Measurements from ENCODE around the gene RCOR1. TPM values are rescaled to one million over a fixed set of nuclear protein-coding genes. Genes with fewer than 3 reads are reported as not detected.

The RCOR1 gene
- total and polyA plus RNA-seq, 11 donors: 2.7 to 20.9 (median 12.1) TPM

- no peak for ATAC-seq
- no peak overlapping the region for H3K27ac ChIP-seq
- intact Hi-C loops (cut with DNase I): no loop called here
- H3K9me3 ChIP-seq: no peaks in the 10 kb centered on the region
- no peak overlapping the region for H3K4me3 ChIP-seq
- no peaks in the 10 kb centered on the region for H3K4me1 ChIP-seq
- 96 to 98% (median 97%) methylated on average over 13 to 14 of the region's 14 CpGs for WGBS, 4 donors
- DNase-seq: no peak
- no peaks in the 10 kb centered on the region for H3K36me3 ChIP-seq
- no peaks in the 10 kb centered on the region for H3K27me3 ChIP-seq
- TF ChIP-seq CTCF (IDR thresholded peaks at IDR 0.05) (no peak), POLR2A (IDR thresholded peaks at IDR 0.05) (no peak)
Measured at GRCh38 chr14:102750376-102750775, 157.9 kb downstream of the RCOR1 start.

- no peaks in the 10 kb centered on the region for H3K36me3 ChIP-seq
- H3K27me3 ChIP-seq: no peaks in the 10 kb centered on the region
- no peak for ATAC-seq
- no peak overlapping the region for H3K27ac ChIP-seq
- H3K4me3 ChIP-seq: no peak overlapping the region
- intact Hi-C loops (cut with DNase I): no loop called here
- no peak for DNase-seq
- TF ChIP-seq POLR2A (IDR thresholded peaks at IDR 0.05) (no peak), CTCF (IDR thresholded peaks at IDR 0.05) (no peak)
- H3K4me1 ChIP-seq: no peaks in the 10 kb centered on the region
- H3K9me3 ChIP-seq: no peaks in the 10 kb centered on the region
- 88 to 94% (median 92%) methylated on average over 16 of the region's 16 CpGs for WGBS, 4 donors
Measured at GRCh38 chr14:102751088-102751487, 158.6 kb downstream of the RCOR1 start.

- 79 to 87% (median 85%) methylated on average over 12 to 14 of the region's 14 CpGs for WGBS, 4 donors
- intact Hi-C loops (cut with DNase I): no loop called here
- Histone ChIP-seq H3K27ac (no peak overlapping the region), H3K9me3 (no peaks in the 10 kb centered on the region), H3K4me1 (no peaks in the 10 kb centered on the region), H3K4me3 (no peak overlapping the region), H3K36me3 (no peaks in the 10 kb centered on the region), H3K27me3 (no peaks in the 10 kb centered on the region)
- TF ChIP-seq CTCF (IDR thresholded peaks at IDR 0.05) (no peak), POLR2A (IDR thresholded peaks at IDR 0.05) (no peak)
- DNase-seq: no peak
- no peak for ATAC-seq
Measured at GRCh38 chr14:102752239-102752847, 159.9 kb downstream of the RCOR1 start.

- no peak for ATAC-seq
- TF ChIP-seq CTCF (IDR thresholded peaks at IDR 0.05) (no peak), POLR2A (IDR thresholded peaks at IDR 0.05) (no peak)
- Histone ChIP-seq H3K27ac (no peak overlapping the region), H3K27me3 (no peaks in the 10 kb centered on the region), H3K4me1 (no peaks in the 10 kb centered on the region), H3K4me3 (no peak overlapping the region), H3K9me3 (no peaks in the 10 kb centered on the region), H3K36me3 (no peaks in the 10 kb centered on the region)
- DNase-seq: no peak
- WGBS, 4 donors: 85 to 91% (median 89%) methylated on average over 15 to 17 of the region's 17 CpGs
- intact Hi-C loops (cut with DNase I): no loop called here
Measured at GRCh38 chr14:102754370-102755262, 162.2 kb downstream of the RCOR1 start.

Measured in heart left ventricle (tissue), 16 donors.